SK-N-MC (cell line): ENCODE measurements around the gene OR10H3.

ENCODE experiments used
- EZH2 ChIP-seq: fragments of 200-600 bp; sonication (generic); IDR thresholded peaks from one replicate; pipeline ENCODE4 v1.6.1; 2017; ENCODE audit warnings: antibody characterized with exemption
- FOXP2 ChIP-seq: optimal IDR thresholded peaks from 2 replicates; pipeline ENCODE3; 2011; ENCODE audit warnings: mild to moderate bottlenecking, moderate library complexity; ENCODE audit not compliant: insufficient read depth; ENCODE audit errors: extremely low read length, control extremely low read depth
- POLR2AphosphoS5 ChIP-seq: IDR thresholded peaks from 2 replicates; pipeline ENCODE4 v1.6.1; 2012; ENCODE audit warnings: mild to moderate bottlenecking, low read depth, low read length, borderline replicate concordance

GRCh38 chr19:15790096-15790495 is 52.3 kb downstream of the OR10H3 start:
- no peak for TF ChIP-seq EZH2
- TF ChIP-seq POLR2AphosphoS5, result no peak
- TF ChIP-seq FOXP2, result no peak
